ENCODE results near the gene KRT80. TPM values are rescaled to one million over a fixed set of nuclear protein-coding genes. Genes with fewer than 3 reads are reported as not detected.

The KRT80 gene
- polyA plus RNA-seq, 1 donor (not counting 4 experiments of a cell fraction or from before 2014, with no cell fraction given), result 4.1 TPM

- H4K20me1 ChIP-seq (ENCODE audit: control insufficient read depth, extremely low read depth, insufficient read depth, low read length), result no peaks in the 10 kb centered on the region
- H3K36me3 ChIP-seq (ENCODE audit: control insufficient read depth in 2 of 2, extremely low read depth in 1 of 2, insufficient read depth in 2 of 2, low read length in 2 of 2), result no peaks in the 10 kb centered on the region
- no peak overlapping the region for H2AFZ ChIP-seq (ENCODE audit: control insufficient read depth, low read length)
- FAIRE-seq (peak; percentile 51), DNase-seq (ENCODE audit: low read depth, low spot score) (no peak)
- H3K9me3 ChIP-seq (ENCODE audit: control insufficient read depth, low read depth, low read length), result no peaks in the 10 kb centered on the region
- peak overlapping the region in 2 of 3 experiments; percentile 16 to 33 for H3K4me3 ChIP-seq (ENCODE audit: control insufficient read depth in 2 of 3, extremely low read depth in 1 of 3, insufficient read depth in 2 of 3, low read depth in 1 of 3, low read length in 3 of 3)
- H3K27me3 ChIP-seq (ENCODE audit: control insufficient read depth, extremely low read depth, insufficient read depth, low read length), result no peaks in the 10 kb centered on the region
- dilution Hi-C loops (cut with MboI; ENCODE audit: extremely low pct_ligation_motif_present, low sequenced_read_pairs), result no loop called here
- TF ChIP-seq CTCF (optimal IDR thresholded peaks at IDR 0.05 in 1 of 3, IDR thresholded peaks at IDR 0.05 in 1 of 3, conservative IDR thresholded peaks at IDR 0.05 in 1 of 3; ENCODE audit: extremely low read depth in 1 of 3, insufficient read depth in 2 of 3, low read length in 3 of 3) (no peak), EZH2 (IDR thresholded peaks at IDR 0.05; ENCODE audit: low read length) (no peak)
- peak overlapping the region; percentile 65 for H3K4me2 ChIP-seq (ENCODE audit: control insufficient read depth, extremely low read depth, insufficient read depth, low read depth, low read length)
- H3K4me1 ChIP-seq (ENCODE audit: control insufficient read depth, extremely low read depth, insufficient read depth, low read length), result peaks cover 56% of the 10 kb centered on the region
- H3K27ac ChIP-seq (ENCODE audit: control insufficient read depth, insufficient read depth, low read length), result no peak overlapping the region
- peak overlapping the region; percentile 11 for H3K9ac ChIP-seq (ENCODE audit: control insufficient read depth, extremely low read depth, insufficient read depth, low read length)
- H3K9me1 ChIP-seq (ENCODE audit: control insufficient read depth, extremely low read depth, insufficient read depth, low read length), result no peaks in the 10 kb centered on the region
- H3K79me2 ChIP-seq (ENCODE audit: control insufficient read depth, insufficient read depth, low read length), result no peaks in the 10 kb centered on the region
Measured at GRCh38 chr12:52190860-52191729, 719 bp downstream of the KRT80 start.

- dilution Hi-C loops (cut with MboI; ENCODE audit: extremely low pct_ligation_motif_present, low sequenced_read_pairs), result no loop called here
- Histone ChIP-seq H3K27ac (ENCODE audit: control insufficient read depth, insufficient read depth, low read length) (no peak overlapping the region), H3K79me2 (ENCODE audit: control insufficient read depth, insufficient read depth, low read length) (no peaks in the 10 kb centered on the region), H3K9me1 (ENCODE audit: control insufficient read depth, extremely low read depth, insufficient read depth, low read length) (no peaks in the 10 kb centered on the region), H3K27me3 (ENCODE audit: control insufficient read depth, extremely low read depth, insufficient read depth, low read length) (no peaks in the 10 kb centered on the region), H4K20me1 (ENCODE audit: control insufficient read depth, extremely low read depth, insufficient read depth, low read length) (no peaks in the 10 kb centered on the region), H3K4me2 (ENCODE audit: control insufficient read depth, extremely low read depth, insufficient read depth, low read depth, low read length) (peak overlapping the region; percentile 9), H2AFZ (ENCODE audit: control insufficient read depth, low read length) (no peak overlapping the region), H3K9me3 (ENCODE audit: control insufficient read depth, low read depth, low read length) (no peaks in the 10 kb centered on the region), H3K36me3 (ENCODE audit: control insufficient read depth in 2 of 2, extremely low read depth in 1 of 2, insufficient read depth in 2 of 2, low read length in 2 of 2) (no peaks in the 10 kb centered on the region), H3K4me1 (ENCODE audit: control insufficient read depth, extremely low read depth, insufficient read depth, low read length) (peaks cover 71% of the 10 kb centered on the region), H3K9ac (ENCODE audit: control insufficient read depth, extremely low read depth, insufficient read depth, low read length) (no peak overlapping the region), H3K4me3 (ENCODE audit: control insufficient read depth in 2 of 3, extremely low read depth in 1 of 3, insufficient read depth in 2 of 3, low read depth in 1 of 3, low read length in 3 of 3) (peak overlapping the region in 1 of 3 experiments; percentile 1)
- no peak for DNase-seq (ENCODE audit: low read depth, low spot score)
- peak; percentile 32 for FAIRE-seq
- TF ChIP-seq CTCF (optimal IDR thresholded peaks at IDR 0.05 in 1 of 3, IDR thresholded peaks at IDR 0.05 in 1 of 3, conservative IDR thresholded peaks at IDR 0.05 in 1 of 3; ENCODE audit: extremely low read depth in 1 of 3, insufficient read depth in 2 of 3, low read length in 3 of 3), result no peak
- no peak for TF ChIP-seq EZH2 (IDR thresholded peaks at IDR 0.05; ENCODE audit: low read length)
Measured at GRCh38 chr12:52189376-52190174, 2.2 kb downstream of the KRT80 start.
